GM19468 (cell line): Measurements from ENCODE around the gene TNMD.

ENCODE experiments used
- ATAC-seq: cut with Tn5 transposase; IDR thresholded peaks from one replicate; pipeline ENCODE4 v1.9.1; 2021; ENCODE audit warnings: mild to moderate bottlenecking, moderate library complexity, moderate number of reproducible peaks; ENCODE audit not compliant: unreplicated experiment; ENCODE audit errors: extremely low read depth

Gene TNMD

DNA sequence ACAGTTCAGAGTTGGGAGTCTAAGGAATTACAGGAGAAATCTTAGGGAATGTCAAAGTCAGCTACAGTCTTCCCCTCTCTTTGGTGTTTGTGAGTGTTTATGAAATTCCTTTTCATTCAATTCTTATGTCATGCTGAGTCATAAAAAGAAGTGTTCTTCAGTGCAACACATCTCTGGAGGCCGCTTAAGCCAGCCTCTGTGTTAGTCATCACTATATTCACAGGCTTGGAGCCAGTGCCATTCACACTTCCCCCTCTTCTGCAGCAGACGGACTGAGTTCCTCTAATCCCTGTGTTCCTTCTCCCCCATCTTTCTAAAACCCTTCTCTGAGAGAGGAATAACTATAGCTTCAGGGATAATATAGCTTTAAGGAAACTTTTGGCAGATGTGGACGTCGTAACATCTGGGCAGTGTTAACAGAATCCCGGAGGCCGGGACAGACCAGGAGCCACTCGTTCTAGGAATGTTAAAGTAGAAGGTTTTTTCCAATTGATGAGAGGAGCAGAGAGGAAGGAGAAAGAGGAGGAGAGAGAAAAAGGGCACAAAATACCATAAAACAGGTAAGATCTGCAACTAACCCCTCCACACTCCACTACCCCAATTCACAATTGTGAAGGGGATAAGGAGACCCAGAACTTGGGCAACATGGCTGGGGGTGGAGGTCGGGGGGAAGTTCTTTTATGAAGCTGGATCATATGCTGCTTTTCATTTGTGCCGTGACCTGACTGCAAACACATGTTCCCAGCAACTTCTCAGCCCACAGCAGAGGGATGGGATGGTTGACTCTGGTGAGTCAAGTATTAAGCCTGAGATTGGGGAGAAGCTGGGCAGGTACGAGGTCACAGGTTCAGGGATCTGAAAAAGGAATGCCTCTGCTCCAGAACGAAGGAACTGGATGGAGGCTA, 59.5 kb downstream of the TNMD start, which contains the start of gene SRPX2:
TSS of gene SRPX2 (plus strand) at position 244 of the 905 bp plus-strand sequence. CDS start 2,124 bp downstream, outside the sequence.
- ATAC-seq = no peak

DNA sequence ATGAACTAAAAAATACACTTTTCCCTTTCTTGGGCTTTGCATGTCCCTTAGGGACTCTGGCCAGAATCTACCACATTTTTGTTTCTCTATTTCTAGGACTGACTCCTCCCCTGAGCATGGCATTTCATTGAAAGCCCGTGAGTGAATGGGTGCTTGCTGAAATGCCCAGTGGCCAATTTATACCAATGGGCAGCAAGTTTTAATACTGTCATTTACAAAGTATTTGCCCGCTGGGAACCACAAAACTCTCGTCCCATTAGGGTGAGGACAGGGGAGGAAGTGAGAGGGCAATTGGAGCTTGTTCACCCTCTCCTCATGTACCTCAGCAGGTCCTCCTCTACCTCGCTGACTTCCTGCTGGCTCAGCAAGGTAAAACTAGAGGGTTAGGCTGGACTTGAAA, 60.4 kb downstream of the TNMD start:
- no peak for ATAC-seq

DNA sequence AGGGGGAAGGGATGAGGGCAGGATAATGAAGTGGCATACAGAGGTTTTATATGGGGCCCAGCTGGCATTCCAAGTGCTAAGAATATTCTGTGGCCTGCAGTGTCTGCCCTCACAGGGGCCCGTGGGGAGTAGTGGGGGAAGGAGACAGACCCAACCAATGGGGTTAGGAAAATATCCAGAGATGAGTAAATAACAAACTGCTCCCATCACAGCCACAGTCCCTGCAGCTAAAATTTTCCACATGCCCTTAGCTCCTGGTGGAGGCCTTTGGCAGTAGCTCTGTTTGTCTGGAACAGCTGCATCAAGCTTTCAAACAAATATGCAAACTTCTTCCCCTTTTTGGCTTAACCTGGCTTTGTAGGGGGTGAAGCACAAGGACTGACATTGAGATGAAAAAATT, 62.4 kb downstream of the TNMD start:
- no peak for ATAC-seq

DNA sequence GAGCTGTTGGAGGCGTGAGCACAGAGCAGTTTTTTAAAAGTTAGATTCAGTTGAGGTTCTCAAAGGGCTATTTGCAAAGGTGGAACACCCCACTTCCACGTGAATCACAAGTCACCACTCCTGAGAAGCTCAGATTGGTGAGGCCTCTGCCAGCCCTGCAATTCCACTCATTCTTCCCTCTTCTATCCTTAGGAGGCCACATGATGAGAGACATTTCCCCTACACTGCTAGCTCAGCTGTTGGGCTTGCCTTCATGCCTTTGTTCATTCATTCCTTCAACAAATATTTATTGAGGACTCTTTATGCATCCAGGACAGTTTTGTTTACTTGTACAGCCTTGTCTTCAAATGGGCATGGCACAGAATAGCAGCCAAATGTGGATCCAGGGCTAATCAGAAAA, 63.0 kb downstream of the TNMD start:
- ATAC-seq = no peak

DNA sequence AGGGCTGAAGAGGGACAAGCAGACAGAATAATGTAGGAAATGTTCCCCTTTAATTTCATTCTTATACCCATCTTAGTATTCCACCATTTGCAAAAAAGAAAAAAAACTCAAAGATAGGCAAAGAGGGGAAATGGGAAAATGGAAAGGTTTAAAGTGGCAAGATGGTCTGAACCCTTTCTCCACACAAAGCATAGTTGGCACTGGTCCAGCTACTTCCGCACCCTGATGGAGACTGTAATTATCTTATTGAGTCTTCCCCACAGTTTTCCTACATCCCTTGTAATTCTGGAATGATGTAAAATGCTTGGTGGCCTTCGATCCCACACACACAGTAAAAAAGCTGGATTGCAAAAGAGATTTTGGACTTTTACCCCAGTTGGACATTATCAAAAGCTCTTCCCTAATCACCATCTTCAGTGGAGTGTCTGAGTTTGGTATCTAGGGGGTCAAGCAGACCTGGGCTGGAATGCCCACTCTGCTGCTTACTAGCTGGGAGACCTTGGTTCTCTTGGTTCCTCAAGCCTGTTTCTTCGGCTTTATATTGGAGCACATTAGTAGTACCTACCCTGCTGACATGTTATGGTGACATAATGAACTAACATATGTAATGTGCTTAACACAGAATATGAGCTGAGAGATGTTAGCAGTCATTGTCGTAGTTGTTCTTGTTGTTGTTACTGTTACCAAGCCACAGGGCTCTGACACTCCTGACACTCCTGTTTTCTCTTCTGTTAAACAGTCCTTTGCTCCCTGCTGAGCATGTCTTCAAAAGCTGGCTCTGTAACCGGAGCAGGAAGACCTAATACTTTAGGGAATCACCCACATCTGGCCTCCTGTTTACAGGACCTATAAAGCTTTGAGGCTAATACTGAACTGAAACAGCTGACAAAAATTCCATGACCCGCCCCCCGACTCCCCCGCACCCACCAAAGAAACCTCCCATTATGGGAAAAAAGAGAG, 64.0 kb downstream of the TNMD start:
- ATAC-seq = no peak
